Calu3 (cell line): ENCODE results near the gene NUS1. TPM values are rescaled to one million over a fixed set of nuclear protein-coding genes. Genes with fewer than 3 reads are reported as not detected.
"Not testable (repeated sequence)": the region's sequence is repeated elsewhere in the genome, so short reads cannot be mapped to it uniquely, and the experiment has no call there.

Source experiments
- BruUV-seq: library from RNA; stranded (reverse); fragments of 400-500 nt; replicated peaks from 2 replicates; lab custom pipeline; 2021; lab: Mats Ljungman, UMichigan
- CTCF ChIA-PET: fragments of 300-600 bp; sonication (Branson Sonifier 250); formaldehyde crosslinking; loops from one replicate; lab custom pipeline; 2022; ENCODE audit warnings: antibody characterized with exemption; lab: Charles Lee
- DNase-seq: peaks from one replicate; pipeline ENCODE4 v3.0.0; 2022
- H3K27ac Mint-ChIP-seq: one replicate; pipeline ENCODE4 v1.8.0; 2022; ENCODE audit warnings: mixed read lengths; ENCODE audit not compliant: unreplicated experiment
- H3K27me3 Mint-ChIP-seq: one replicate; pipeline ENCODE4 v1.8.0; 2022; ENCODE audit warnings: mixed read lengths; ENCODE audit not compliant: unreplicated experiment
- H3K36me3 Mint-ChIP-seq: one replicate; pipeline ENCODE4 v1.8.0; 2022; ENCODE audit warnings: mild to moderate bottlenecking, moderate library complexity, mixed read lengths; ENCODE audit not compliant: insufficient read depth, unreplicated experiment
- H3K4me1 Mint-ChIP-seq: one replicate; pipeline ENCODE4 v1.8.0; 2022; ENCODE audit warnings: mild to moderate bottlenecking, low read depth, mixed read lengths; ENCODE audit not compliant: unreplicated experiment
- H3K4me3 Mint-ChIP-seq: one replicate; pipeline ENCODE4 v1.8.0; 2022; ENCODE audit warnings: mild to moderate bottlenecking, low read depth, moderate library complexity, mixed read lengths; ENCODE audit not compliant: unreplicated experiment
- H3K9me3 Mint-ChIP-seq: one replicate; pipeline ENCODE4 v1.8.0; 2022; ENCODE audit warnings: low read depth, mixed read lengths; ENCODE audit not compliant: unreplicated experiment
- CTCF ChIP-seq: fragments of 200-600 bp; IDR thresholded peaks from one replicate; pipeline ENCODE4 v1.8.0; 2022; ENCODE audit warnings: antibody characterized with exemption; ENCODE audit not compliant: unreplicated experiment
- intact Hi-C: fragments of 100-400 bp; cut with micrococcal nuclease; formaldehyde crosslinking; loops from one replicate; pipeline ENCODE4 v1.10.0; 2022; ENCODE audit not compliant: unreplicated experiment
- total RNA-seq: library from RNA; stranded (reverse); gene quantifications from 2 replicates; pipeline ENCODE4 v1.2.3, GENCODE V29; 2022

Gene NUS1
- total RNA-seq, 1 experiment from 2014 or later: 52.0 TPM

GRCh38 chr6:117642976-117643375 is 32.3 kb upstream of the NUS1 start:
- DNase-seq: no peak
- TF ChIP-seq CTCF: no peak
- CTCF ChIA-PET: interaction anchor here (0.7 kb wide), 1 partner anchor 1113 kb away, joined by 3 read pairs; no protein-coding TSS in a partner anchor
- no peaks in the 10 kb centered on the region for H3K36me3 Mint-ChIP-seq
- no peak overlapping the region for H3K4me3 Mint-ChIP-seq
- BruUV-seq: no TSS peak
- H3K27me3 Mint-ChIP-seq: no peaks in the 10 kb centered on the region
- no peaks in the 10 kb centered on the region for H3K4me1 Mint-ChIP-seq
- no peak overlapping the region for H3K27ac Mint-ChIP-seq
- H3K9me3 Mint-ChIP-seq: peaks cover 3% of the 10 kb centered on the region
- intact Hi-C loops: no loop called here

- H3K27me3 Mint-ChIP-seq, H3K9me3 Mint-ChIP-seq: not testable (repeated sequence)
Observed at GRCh38 chr6:117651984-117652383, 23.3 kb upstream of the NUS1 start.

GRCh38 chr6:117653949-117654348 is 21.3 kb upstream of the NUS1 start:
- Mint-ChIP-seq H3K36me3 (no peaks in the 10 kb centered on the region), H3K4me1 (no peaks in the 10 kb centered on the region)
- intact Hi-C loops: no loop called here

More at GRCh38 chr6:117651984-117652383, 23.3 kb upstream of the NUS1 start:
- H3K4me3 Mint-ChIP-seq, DNase-seq, H3K36me3 Mint-ChIP-seq, BruUV-seq, intact Hi-C loops, H3K4me1 Mint-ChIP-seq, H3K27ac Mint-ChIP-seq, CTCF ChIA-PET: not testable (repeated sequence)

GRCh38 chr6:117655380-117655779 is 19.9 kb upstream of the NUS1 start:
- CTCF ChIA-PET: no interaction called here
- intact Hi-C loops: no loop called here

More at GRCh38 chr6:117653949-117654348, 21.3 kb upstream of the NUS1 start:
- no peak overlapping the region for H3K27ac Mint-ChIP-seq
- H3K4me3 Mint-ChIP-seq: no peak overlapping the region
- H3K27me3 Mint-ChIP-seq: no peaks in the 10 kb centered on the region
- CTCF ChIA-PET: no interaction called here
- TF ChIP-seq CTCF: no peak
- no peak for DNase-seq
- BruUV-seq: no TSS peak
- H3K9me3 Mint-ChIP-seq: no peaks in the 10 kb centered on the region

More at GRCh38 chr6:117655380-117655779, 19.9 kb upstream of the NUS1 start:
- Mint-ChIP-seq H3K36me3 (no peaks in the 10 kb centered on the region), H3K27me3 (no peaks in the 10 kb centered on the region), H3K27ac (no peak overlapping the region), H3K9me3 (no peaks in the 10 kb centered on the region), H3K4me3 (no peak overlapping the region), H3K4me1 (no peaks in the 10 kb centered on the region)
- DNase-seq: no peak
- no peak for TF ChIP-seq CTCF
- BruUV-seq: no TSS peak
